Femur (tissue), 1 donor: ENCODE data around the gene MTTP.

Experiments
- DNase-seq: peaks from one replicate; pipeline ENCODE4 v3.0.0-alpha.2; 2017

MTTP gene

GRCh38 chr4:99642725-99643489, 68.3 kb downstream of the MTTP start:
- peak; percentile 83 for DNase-seq

DNA sequence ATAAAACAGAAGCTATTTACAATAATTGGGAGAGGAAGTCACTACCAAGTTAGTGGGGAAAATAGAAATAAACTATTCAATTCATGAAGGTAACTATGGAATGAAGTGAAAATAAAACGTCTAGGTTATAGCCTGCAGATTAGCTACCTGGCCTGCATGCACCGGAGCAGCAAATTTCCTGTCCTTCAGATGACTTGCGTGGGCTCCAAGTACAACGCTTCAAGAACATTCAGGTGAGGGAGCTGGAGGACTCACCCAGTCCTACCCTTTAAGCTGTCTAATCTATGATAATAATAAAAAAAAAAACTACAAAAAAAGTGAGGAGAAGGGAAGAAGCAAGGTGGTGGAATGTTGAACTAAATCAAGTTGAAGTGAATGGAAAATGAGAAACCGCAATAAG, 69.8 kb downstream of the MTTP start:
- no peak for DNase-seq

DNA sequence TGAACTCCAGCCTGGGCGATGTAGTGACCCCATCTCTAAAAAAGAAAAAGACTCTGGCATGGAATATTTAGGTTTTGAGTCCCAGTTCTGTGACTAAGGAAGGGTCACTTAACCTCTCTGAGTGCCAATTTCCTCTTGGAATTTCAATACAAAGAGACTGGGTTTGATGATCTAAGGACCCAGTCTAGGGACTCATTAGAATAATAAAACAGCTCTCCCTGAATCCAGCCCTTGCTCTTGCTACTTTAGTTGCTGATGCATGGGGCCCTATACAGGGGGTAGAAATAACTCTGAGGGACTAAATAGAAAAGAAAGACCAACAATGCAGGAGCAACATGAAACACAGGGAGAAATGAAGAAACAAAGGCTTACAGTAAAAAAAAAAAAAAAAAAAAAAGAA, 70.4 kb downstream of the MTTP start:
- DNase-seq = no peak

DNA sequence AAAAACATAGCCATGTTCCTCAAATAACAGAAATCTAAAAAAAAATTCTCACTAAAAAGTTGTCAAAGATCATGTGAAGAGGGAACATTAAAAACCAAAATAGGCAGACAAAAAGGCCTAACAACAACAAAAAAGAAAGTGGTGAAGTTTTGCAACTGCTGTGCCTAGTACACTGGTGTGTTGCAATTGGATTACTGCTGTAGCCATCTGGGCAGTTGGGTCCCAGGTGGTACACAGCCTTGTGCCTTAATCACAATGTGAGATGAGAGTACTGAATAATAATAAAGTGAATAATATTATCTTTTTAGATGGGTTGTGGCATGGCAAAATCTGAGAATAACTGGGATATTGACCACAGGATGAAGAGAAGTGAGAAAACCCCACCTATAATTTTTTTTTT, 71.0 kb downstream of the MTTP start:
- no peak for DNase-seq

- DNase-seq = no peak
These were observed 72.4 kb downstream of the MTTP start for GRCh38 chr4:99647071-99647470.

GRCh38 chr4:99648321-99648720, 73.7 kb downstream of the MTTP start:
- no peak for DNase-seq

DNA sequence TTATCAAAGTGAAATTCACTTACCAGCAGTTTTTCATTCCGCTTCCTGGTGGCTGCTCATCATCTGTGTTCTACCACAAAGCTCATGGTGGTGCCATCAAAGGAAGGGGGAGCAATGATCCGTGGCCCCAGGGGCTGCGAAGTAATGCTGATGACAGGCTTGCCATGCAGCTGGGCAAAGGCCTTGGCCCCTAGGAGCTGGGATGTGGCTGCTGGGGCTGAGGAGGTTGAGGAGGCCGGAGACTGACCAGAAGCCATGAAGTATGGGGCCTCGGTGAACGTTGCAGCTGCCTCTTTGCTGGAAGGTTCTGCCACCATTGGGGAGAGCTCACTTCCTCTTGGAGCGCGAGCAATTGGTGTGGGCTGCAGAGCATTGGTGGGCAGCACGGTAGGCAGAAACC, 74.6 kb downstream of the MTTP start:
- no peak for DNase-seq

GRCh38 chr4:99649778-99650177, 75.2 kb downstream of the MTTP start:
- DNase-seq = no peak

DNA sequence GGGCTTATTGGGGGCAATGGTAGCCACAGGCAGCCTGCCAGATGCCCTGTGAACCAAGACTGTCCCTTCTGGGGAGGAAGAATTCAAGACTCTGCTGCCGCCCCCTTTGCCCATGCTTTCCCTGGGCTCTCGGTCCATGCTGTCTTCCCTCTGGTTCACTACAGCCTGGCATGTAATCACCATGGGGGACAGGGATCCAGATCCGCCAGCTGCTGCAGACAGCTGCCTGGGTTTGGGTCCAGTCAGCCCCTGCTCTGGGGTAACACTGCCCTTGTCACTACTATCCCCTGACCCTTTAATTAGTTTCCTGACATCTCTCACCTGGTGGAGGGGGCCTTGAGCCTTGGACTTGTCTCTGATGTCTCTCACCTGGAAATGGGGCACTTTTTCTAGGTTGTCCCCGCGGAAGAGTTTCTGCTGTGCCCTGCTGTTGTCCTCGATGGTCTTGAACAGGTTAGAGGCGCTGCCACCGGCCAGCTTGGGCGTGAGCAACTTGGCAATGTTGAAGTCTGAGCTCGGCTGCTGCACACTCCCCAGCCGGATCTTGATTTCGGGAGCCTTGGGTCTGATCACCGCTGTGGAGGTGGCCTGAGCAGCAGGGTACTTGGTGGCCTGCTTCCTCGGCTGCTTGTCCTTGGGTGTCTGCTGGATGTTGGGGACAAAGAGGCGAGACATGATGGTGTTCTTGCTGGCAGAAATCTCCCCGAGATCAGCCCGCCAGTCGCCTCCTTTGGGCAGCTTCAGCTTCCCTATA, 76.6 kb downstream of the MTTP start:
- DNase-seq = peak; percentile 39

DNA sequence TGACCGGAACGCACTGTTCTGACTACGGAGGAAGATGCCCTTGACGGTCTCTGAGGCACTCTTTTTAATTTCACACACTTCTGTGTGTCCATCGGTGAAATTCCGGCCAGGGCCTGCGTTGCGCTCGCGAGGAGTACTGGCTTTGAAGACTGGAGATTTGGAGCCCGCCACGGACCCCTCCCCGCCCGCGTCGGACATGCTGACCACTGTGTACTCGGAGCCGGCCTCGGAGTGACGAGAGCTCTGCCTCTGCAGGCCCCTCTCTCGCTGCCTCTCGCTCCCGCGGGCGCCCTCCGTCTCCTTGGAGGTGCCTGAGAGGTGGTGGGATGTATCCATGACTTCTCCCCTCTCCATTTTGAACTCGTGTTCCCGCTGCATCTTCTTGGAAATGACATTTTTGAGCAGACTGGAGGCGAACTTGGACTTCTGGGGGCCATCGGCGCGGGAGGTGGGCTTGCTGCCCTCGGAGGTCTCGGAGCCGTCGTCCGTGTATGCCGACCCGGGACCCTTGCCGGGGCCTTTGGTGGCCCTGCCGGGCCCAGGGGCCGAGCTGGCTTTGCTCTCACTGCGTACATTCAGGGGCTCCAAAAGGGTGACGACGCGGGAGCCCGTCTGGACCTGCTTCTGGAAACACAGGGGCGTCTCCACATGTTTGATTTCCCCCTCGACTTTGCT, 77.3 kb downstream of the MTTP start:
- DNase-seq = no peak

GRCh38 chr4:99652596-99653436, 78.2 kb downstream of the MTTP start:
- peak; percentile 78 for DNase-seq

DNA sequence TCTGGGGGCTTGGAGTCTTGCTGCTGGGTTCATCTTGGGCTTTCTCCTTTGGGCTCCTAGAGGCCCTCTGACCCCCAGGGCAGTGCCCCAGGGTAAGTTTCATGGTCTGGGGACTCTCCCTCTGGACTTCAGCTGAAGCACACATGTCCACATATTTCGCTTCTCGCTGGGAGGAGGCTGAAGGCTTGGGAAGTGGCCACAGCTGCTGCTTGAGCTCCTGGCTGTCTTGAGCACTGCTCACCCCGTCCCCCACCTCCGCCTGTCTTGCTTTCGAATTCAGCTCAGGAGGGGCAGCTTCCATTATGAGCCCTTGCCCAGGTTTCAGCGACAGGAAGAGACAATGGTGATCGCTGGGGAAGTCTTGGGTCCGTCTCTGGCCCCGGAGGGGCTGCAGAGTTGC, 79.3 kb downstream of the MTTP start:
- DNase-seq = peak; percentile 36

DNA sequence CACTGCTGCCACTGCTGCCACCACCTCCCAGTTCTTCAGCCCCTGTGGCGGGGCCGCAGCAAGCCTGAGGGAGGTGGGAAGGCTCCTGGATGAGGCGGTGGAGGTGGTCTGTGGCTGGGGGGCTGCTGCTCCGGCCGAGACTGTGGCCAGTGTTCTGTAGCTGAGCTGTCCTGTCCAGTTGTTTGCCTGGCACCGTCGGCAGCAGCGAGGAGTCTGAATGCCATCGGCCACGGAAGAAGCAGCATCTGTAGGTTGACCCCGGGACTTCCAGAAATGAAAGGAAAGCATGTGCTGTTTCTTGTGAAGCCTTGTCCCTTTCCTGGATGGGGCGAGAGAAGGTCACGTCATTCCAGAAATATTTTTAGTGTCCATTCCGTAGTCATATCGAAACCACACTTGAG, 79.7 kb downstream of the MTTP start:
- peak; percentile 28 for DNase-seq

DNA sequence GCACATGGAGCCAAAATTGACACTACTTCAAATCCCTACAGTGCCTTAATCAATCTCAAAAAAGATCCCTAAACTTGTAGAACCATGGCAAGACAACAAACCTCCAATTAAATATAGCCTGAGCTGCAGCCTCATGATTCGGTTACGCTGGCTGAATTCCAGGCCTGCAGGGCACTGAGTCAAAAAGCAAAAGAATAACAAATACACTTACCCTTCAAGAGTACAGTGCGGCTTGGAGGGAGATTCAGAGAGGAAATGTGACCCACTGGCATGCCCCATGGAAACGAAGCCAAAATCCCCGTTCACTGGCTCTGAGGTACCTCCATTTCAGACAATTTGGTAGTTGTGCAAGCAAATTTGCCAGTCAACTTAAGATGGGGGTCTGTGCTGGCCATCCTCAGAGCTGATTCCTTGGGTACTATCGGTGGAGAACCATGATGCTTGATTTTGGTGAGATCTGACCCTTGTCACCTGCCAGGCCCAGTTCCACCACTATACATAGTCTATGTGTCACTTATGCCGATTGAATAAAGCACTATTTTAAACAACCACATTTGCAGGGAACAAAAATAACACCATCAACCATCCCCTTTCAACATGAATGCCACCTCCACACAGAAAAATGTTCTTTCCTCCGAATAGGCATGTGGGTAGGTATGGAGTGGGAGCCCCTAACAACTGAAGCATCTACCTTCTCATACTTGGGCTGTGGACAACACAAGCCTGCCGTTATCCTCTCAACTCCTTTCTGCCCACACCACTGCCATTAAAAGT, 80.9 kb downstream of the MTTP start:
- peak; percentile 80 for DNase-seq

- no peak for DNase-seq
These were observed 83.2 kb downstream of the MTTP start, which contains the start of gene C4orf54 for GRCh38 chr4:99657798-99658197. TSS of gene C4orf54 (minus strand) at chr4:99657828. CDS start at chr4:99654648, 3,180 bp downstream.

DNA sequence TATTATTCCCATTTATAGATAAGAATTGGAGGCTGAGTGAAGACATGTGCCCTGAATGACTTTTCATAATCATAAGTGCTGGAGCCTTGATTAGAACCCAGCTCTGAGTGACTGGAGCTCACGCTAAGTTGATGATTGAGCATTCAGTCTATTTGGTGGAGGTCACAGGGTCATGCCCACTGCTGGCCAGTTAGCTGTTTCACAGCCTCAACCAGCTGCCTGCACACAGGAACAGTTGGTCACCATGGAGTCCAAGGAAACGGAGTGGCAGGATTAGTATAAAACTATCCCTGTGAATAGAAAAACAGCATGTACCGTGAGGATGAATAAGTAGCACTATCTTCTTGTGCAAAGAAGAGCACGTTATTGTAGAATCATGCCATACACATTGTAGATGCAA, 84.0 kb downstream of the MTTP start:
- DNase-seq = no peak

DNA sequence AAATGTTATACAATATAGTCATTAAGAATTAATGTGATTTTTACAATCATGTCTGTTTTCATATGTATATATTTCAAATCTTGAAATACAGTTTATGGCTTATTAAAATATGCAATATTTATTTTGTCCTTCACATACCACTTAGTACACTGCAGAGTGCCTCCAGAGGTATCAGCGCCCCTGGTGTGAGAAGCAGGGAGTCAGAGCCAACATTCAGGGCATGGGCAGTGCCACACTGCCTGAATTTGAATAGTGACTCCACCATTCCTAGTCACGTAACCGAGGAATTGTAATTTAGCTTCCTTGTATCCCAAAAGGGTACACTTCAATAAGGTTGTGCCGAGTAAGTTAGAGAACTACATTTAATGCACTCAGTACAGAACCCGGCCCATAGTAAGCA, 87.3 kb downstream of the MTTP start:
- DNase-seq = no peak

GRCh38 chr4:99664716-99665115, 90.1 kb downstream of the MTTP start:
- no peak for DNase-seq

DNA sequence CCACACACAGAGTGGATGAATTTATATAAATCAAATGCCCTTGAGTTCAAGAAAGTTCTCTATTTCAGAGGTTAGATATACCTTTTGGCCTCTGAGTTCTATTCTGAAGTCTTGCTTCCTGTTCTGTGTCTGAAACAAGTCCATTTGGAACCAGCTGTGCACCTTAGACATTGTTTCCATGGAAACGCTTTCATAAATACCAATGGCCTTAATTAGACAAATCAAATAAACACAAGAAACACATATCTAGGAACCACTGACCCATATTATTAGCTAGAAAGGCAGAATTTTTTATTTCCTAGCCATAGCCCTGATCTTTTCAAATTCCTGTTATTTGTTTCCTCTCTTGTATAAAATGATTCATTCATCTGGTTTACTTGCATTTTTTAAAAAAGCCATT, 91.4 kb downstream of the MTTP start:
- DNase-seq = no peak

DNA sequence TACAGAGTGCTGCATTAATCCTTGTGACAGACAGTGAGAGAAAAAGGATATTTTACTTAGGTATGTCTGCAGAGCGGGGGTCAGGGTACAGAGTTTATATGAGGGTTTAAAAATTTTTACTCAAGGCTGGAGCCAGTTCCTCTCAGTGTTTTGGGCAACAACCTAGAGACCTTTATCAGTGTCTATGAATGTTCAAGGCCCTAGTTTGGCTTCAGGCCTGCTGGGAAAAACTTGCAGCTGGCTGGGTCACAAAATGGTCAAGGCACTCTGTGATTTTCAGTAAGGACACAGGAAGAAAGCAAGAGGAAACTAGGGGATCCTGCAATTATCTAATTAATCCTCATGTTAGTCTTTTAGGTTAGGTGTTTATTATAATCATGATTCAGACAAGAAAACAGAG, 93.8 kb downstream of the MTTP start:
- no peak for DNase-seq

GRCh38 chr4:99669084-99669483, 94.5 kb downstream of the MTTP start:
- DNase-seq = no peak
